Adrenal gland (tissue), 12 donors: ENCODE measurements around the gene PTPRN2. TPM values are rescaled to one million over a fixed set of nuclear protein-coding genes. Genes with fewer than 3 reads are reported as not detected.

ENCODE experiments used
- DNase-seq, 7 donors: peaks; one replicate each; pipeline ENCODE4 v3.0.0-alpha.2; 2019 to 2020
- H3K27ac ChIP-seq, 5 donors: fragments of 200-600 bp; sonication (generic) in 4 of 5; 1 replicate in 3 of 5; 2 replicates in 2 of 5; pipeline versions ENCODE4 v1.5.1 to v1.8.0; 2016 to 2020; ENCODE audit warnings: mild to moderate bottlenecking in 1 of 5
- H3K27me3 ChIP-seq: fragments of 200-600 bp; 2 replicates; pipeline ENCODE4 v1.8.0; 2021
- H3K36me3 ChIP-seq, 2 donors: fragments of 200-600 bp; replicated peaks in 1 of 2; 1 replicate in 1 of 2; 2 replicates in 1 of 2; pipeline versions ENCODE4 v1.5.1 to v1.8.0; 2018 to 2022
- H3K4me1 ChIP-seq, 2 donors: fragments of 200-600 bp; replicated peaks in 1 of 2; 1 replicate in 1 of 2; 2 replicates in 1 of 2; pipeline versions ENCODE4 v1.5.1 to v1.8.0; 2018 to 2021
- H3K4me3 ChIP-seq, 4 donors: fragments of 200-600 bp; sonication (generic) in 3 of 4; one replicate each; pipeline ENCODE4 v1.5.1; 2016 to 2018
- H3K9me3 ChIP-seq, 3 donors: fragments of 200-600 bp; sonication (generic) in 1 of 3; replicated peaks in 1 of 3; 1 replicate in 2 of 3; 2 replicates in 1 of 3; pipeline versions ENCODE4 v1.5.1 to v1.8.0; 2016 to 2021
- CTCF ChIP-seq, 6 experiments: fragments of 450-650 bp in 4 of 6; fragments of 200-600 bp in 2 of 6; sonication (generic) in 1 of 6; IDR thresholded peaks; 1 replicate in 5 of 6; 2 replicates in 1 of 6; pipeline versions ENCODE4 v1.5.1 to v1.8.0; 2016 to 2021; ENCODE audit warnings: antibody characterized with exemption in 6 of 6, mild to moderate bottlenecking in 2 of 6, moderate library complexity in 1 of 6
- POLR2A ChIP-seq, 2 donors: fragments of 450-650 bp; IDR thresholded peaks; one replicate each; pipeline ENCODE4 v1.6.1; 2017; ENCODE audit warnings: antibody characterized with exemption in 2 of 2, mild to moderate bottlenecking in 2 of 2, moderate library complexity in 1 of 2
- WGBS, 4 donors: extraction: QIAGEN DNeasy Blood & Tissue Kit in 2 of 4; methylation state at CpG; one replicate each; pipeline versions ENCODE4 v1.1.5 to v1.1.7; 2013 to 2017; 5-methylcytosine and 5-hydroxymethylcytosine counted together
- intact Hi-C, 2 donors: fragments of 100-400 bp; cut with DNase I; formaldehyde crosslinking; loops; one replicate each; pipeline versions ENCODE4 v1.14.1 to v1.15.0; 2022 to 2023
- polyA plus RNA-seq, 3 donors: library from polyadenylated mRNA; stranded (reverse); fragments of 200-250 nt in 2 of 3; fragments of 350-450 nt in 1 of 3; fragmentation: Illumina TruSeq in 1 of 3; extraction: RNeasy Lipid Tissue Mini Kit (QIAGEN cat#74804) in 1 of 3; gene quantifications; one replicate each; pipeline ENCODE4 v1.2.3, GENCODE V29; 2013 to 2014
- total RNA-seq, 9 donors: library from RNA; depleted of rRNA in 4 of 9; stranded (reverse); fragments of >200 nt in 4 of 9; fragments of 120-200 nt in 1 of 9; fragmentation: NEBNext Ultra II Directional in 1 of 9; extraction: Animal tissue kit (Norgen Biotek cat#: 25700) in 1 of 9; gene quantifications; one replicate each; pipeline versions ENCODE4 v1.1.0 to v1.2.4, GENCODE V29; 2013 to 2023
- donor health status: healthy with polysubstance abuse.
- donor health status: Bipolar disorder and iron deficiency.
- donor health status: DM: yes; HTN: yes; CAD: no.
- donor health status: DM: no; HTN: no; CAD: no.
- donor health status: DM: no; HTN: no; CAD: no.
- donor health status: DM: yes; HTN: yes; CAD: no.

The PTPRN2 gene
- total and polyA plus RNA-seq, 12 donors = 2.2 to 16.2 (median 3.4) TPM

DNA sequence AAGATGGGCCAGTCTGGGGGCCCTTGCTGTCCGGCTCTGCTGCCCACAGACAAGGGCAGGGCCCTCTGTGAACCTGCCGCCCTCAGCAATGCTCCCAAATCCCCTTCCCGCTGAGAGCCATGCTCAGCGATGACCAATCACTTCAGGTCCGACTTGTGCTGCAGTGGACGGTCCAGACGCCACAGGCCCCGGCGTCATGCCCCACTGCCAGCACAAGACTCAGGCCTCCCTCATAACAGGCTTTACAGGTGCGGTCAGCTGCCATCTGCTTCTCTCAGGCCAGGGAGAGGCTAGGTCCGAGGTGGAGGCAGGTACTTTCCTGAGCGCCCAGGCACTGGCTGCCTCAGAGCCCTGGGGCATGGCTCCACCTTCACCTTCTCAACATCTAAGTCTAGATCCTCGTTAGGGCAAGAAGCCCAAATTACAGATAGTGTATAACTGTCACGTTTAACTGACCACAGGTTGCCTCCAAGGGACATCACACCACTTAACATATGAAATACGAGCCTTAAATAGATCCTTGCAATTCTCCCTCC is 393.2 kb downstream of the PTPRN2 start:
- Histone ChIP-seq H3K9me3 (peaks cover 0 to 4% (median 0%) of the 10 kb centered on the region in 3 donors), H3K4me1 (no peaks in the 10 kb centered on the region), H3K27ac (no peak overlapping the region), H3K36me3 (no peaks in the 10 kb centered on the region), H3K27me3 (no peaks in the 10 kb centered on the region), H3K4me3 (no peak overlapping the region)
- no peak for DNase-seq
- no peak for TF ChIP-seq CTCF (IDR thresholded peaks at IDR 0.05)
- TF ChIP-seq POLR2A (IDR thresholded peaks at IDR 0.05) = no peak
- intact Hi-C loops = no loop called here
- WGBS, 4 donors = 67 to 85% (median 77%) methylated on average over 6 to 15 of the region's 15 CpGs

GRCh38 chr7:158193446-158193845 is 394.2 kb downstream of the PTPRN2 start:
- H3K27me3 ChIP-seq = no peaks in the 10 kb centered on the region
- no peak for TF ChIP-seq POLR2A (IDR thresholded peaks at IDR 0.05)
- TF ChIP-seq CTCF (IDR thresholded peaks at IDR 0.05) = no peak
- DNase-seq = no peak
- intact Hi-C loops = no loop called here
- no peak overlapping the region for H3K4me3 ChIP-seq
- no peaks in the 10 kb centered on the region for H3K4me1 ChIP-seq
- no peak overlapping the region for H3K27ac ChIP-seq
- peaks cover 0 to 4% (median 0%) of the 10 kb centered on the region in 3 donors for H3K9me3 ChIP-seq
- WGBS, 4 donors = 78 to 92% (median 85%) methylated on average over 13 to 14 of the region's 14 CpGs
- no peaks in the 10 kb centered on the region for H3K36me3 ChIP-seq

DNA sequence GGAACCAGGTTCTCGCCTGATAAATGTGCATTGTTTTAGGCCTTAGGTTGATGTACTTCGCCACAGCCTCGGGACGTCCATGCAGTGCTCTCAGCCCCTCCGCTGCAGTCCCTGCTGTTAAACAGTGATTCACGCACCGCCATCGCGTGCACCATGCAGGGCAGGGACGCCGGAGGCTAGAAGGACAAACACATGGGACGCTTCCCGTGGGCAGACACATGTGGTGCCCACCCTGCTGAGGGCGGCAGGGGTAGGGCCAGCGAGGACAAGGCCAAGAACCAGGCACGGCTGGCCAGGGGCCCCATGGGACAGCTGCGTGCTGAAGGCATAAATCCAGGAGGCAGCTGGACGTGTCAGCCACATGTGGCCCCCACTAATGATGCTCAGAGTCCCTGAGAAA is 394.7 kb downstream of the PTPRN2 start:
- TF ChIP-seq POLR2A (IDR thresholded peaks at IDR 0.05) (no peak), CTCF (IDR thresholded peaks at IDR 0.05) (no peak)
- Histone ChIP-seq H3K9me3 (peaks cover 0 to 4% (median 0%) of the 10 kb centered on the region in 3 donors), H3K27ac (no peak overlapping the region), H3K36me3 (no peaks in the 10 kb centered on the region), H3K27me3 (no peaks in the 10 kb centered on the region), H3K4me3 (no peak overlapping the region), H3K4me1 (no peaks in the 10 kb centered on the region)
- intact Hi-C loops = no loop called here
- 79 to 89% (median 83%) methylated on average over 11 to 18 of the region's 18 CpGs for WGBS, 4 donors
- no peak for DNase-seq

DNA sequence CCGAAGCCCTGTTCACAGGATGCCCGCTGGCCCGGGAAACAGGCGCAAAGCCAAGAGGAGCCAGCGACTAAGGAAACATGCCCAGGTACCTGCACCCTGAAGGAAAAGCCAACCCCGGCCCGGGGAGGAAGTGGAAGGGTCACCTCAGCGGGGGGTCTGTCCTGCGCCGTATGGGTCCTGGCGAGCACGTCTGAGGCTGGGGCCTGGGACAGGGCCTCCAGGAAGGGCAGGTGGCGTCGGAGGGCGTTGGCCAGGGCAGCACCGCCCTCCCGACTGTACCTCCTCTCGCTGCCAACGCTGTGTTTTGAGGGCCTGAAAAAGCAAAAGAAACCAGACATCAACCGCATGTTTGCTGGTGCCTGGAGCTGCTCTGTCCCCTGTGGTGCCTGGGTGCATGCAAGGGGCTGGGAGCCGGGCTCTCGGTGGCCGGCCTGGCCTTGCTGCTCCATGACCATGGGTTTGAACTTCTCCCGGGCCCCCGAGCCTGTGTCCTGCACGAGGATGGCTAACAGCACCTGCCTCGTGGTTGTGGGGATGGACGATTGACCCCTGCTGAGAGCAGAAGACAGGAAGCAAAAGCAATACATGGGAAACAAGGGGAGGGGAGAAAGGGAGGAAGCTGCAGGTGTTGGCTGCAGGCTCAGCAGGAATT is 395.3 kb downstream of the PTPRN2 start:
- Histone ChIP-seq H3K4me1 (no peaks in the 10 kb centered on the region), H3K4me3 (no peak overlapping the region), H3K9me3 (peaks cover 0 to 3% (median 0%) of the 10 kb centered on the region in 3 donors), H3K27me3 (no peaks in the 10 kb centered on the region), H3K36me3 (no peaks in the 10 kb centered on the region), H3K27ac (no peak overlapping the region)
- no peak for DNase-seq
- WGBS, 4 donors = 83 to 87% (median 85%) methylated on average over 20 to 28 of the region's 28 CpGs
- intact Hi-C loops = no loop called here
- TF ChIP-seq CTCF (IDR thresholded peaks at IDR 0.05) (no peak), POLR2A (IDR thresholded peaks at IDR 0.05) (no peak)
